NT2/D1 (cell line): ENCODE measurements around the gene GNG7.

ENCODE experiments used
- DNase-seq: peaks from one replicate; pipeline ENCODE4 v3.0.0-alpha.2; 2011; ENCODE audit warnings: low read depth, low spot score
- H3K27me3 ChIP-seq: 2 replicates; pipeline ENCODE4 v1.6.0; 2011; ENCODE audit warnings: mild to moderate bottlenecking; ENCODE audit not compliant: insufficient read length, insufficient read depth
- H3K36me3 ChIP-seq: 2 replicates; pipeline ENCODE4 v1.6.1; 2011; ENCODE audit warnings: mild to moderate bottlenecking, low read length, mixed read lengths; ENCODE audit not compliant: insufficient read depth, insufficient read length
- H3K4me1 ChIP-seq: 2 replicates; pipeline ENCODE4 v1.5.1; 2011; ENCODE audit not compliant: insufficient read depth, insufficient read length
- H3K4me3 ChIP-seq: 2 replicates; pipeline ENCODE4 v1.5.1; 2011; ENCODE audit warnings: low read depth; ENCODE audit not compliant: insufficient read length
- H3K9ac ChIP-seq: 2 replicates; pipeline ENCODE4 v1.6.0; 2011; ENCODE audit warnings: low read depth; ENCODE audit not compliant: insufficient read length
- H3K9me3 ChIP-seq: 2 replicates; pipeline ENCODE4 v1.5.1; 2011; ENCODE audit warnings: mild to moderate bottlenecking, low read length; ENCODE audit not compliant: insufficient read depth
- SUZ12 ChIP-seq: IDR thresholded peaks from 2 replicates; pipeline ENCODE4 v1.6.1; 2011; ENCODE audit not compliant: insufficient read length, insufficient read depth; ENCODE audit errors: extremely low read depth
- YY1 ChIP-seq: IDR thresholded peaks from 2 replicates; pipeline ENCODE4 v1.6.1; 2011; ENCODE audit not compliant: insufficient read length, insufficient read depth
- ZNF274 ChIP-seq: IDR thresholded peaks from 2 replicates; pipeline ENCODE4 v1.6.1; 2011; ENCODE audit warnings: mild to moderate bottlenecking, low read depth, low read length

Gene GNG7

GRCh38 chr19:2630352-2631001 is 72.0 kb downstream of the GNG7 start:
- H3K36me3 ChIP-seq: no peaks in the 10 kb centered on the region
- peaks cover 22% of the 10 kb centered on the region; the same call in 1 of the 2 replicates for H3K9me3 ChIP-seq
- H3K27me3 ChIP-seq: no peaks in the 10 kb centered on the region
- H3K4me3 ChIP-seq: no peak overlapping the region
- no peak for TF ChIP-seq SUZ12
- TF ChIP-seq YY1: no peak
- TF ChIP-seq ZNF274: no peak
- H3K9ac ChIP-seq: no peak overlapping the region
- H3K4me1 ChIP-seq: no peaks in the 10 kb centered on the region
- no peak for DNase-seq

GRCh38 chr19:2629491-2630351 is 72.8 kb downstream of the GNG7 start:
- TF ChIP-seq SUZ12: no peak
- TF ChIP-seq ZNF274: no peak
- TF ChIP-seq YY1: no peak
- H3K4me1 ChIP-seq: no peaks in the 10 kb centered on the region
- H3K9me3 ChIP-seq: peaks cover 22% of the 10 kb centered on the region; the same call in 1 of the 2 replicates
- no peak overlapping the region for H3K9ac ChIP-seq
- no peak for DNase-seq
- no peak overlapping the region for H3K4me3 ChIP-seq
- H3K27me3 ChIP-seq: no peaks in the 10 kb centered on the region
- no peaks in the 10 kb centered on the region for H3K36me3 ChIP-seq

- Histone ChIP-seq H3K9me3 (peaks cover 22% of the 10 kb centered on the region; the same call in 1 of the 2 replicates), H3K27me3 (no peaks in the 10 kb centered on the region), H3K4me1 (no peaks in the 10 kb centered on the region), H3K4me3 (no peak overlapping the region), H3K9ac (no peak overlapping the region), H3K36me3 (no peaks in the 10 kb centered on the region)
- no peak for DNase-seq
- no peak for TF ChIP-seq SUZ12
- TF ChIP-seq ZNF274: no peak
Observed at GRCh38 chr19:2628597-2628996, 73.9 kb downstream of the GNG7 start.

- no peak overlapping the region for H3K4me3 ChIP-seq
- no peaks in the 10 kb centered on the region for H3K27me3 ChIP-seq
- H3K4me1 ChIP-seq: no peaks in the 10 kb centered on the region
- no peaks in the 10 kb centered on the region for H3K36me3 ChIP-seq
- TF ChIP-seq ZNF274: no peak
- no peak for TF ChIP-seq YY1
- TF ChIP-seq SUZ12: no peak
- no peak overlapping the region for H3K9ac ChIP-seq
- H3K9me3 ChIP-seq: peaks cover 22% of the 10 kb centered on the region; the same call in 1 of the 2 replicates
- DNase-seq: no peak
Observed at GRCh38 chr19:2627855-2628254, 74.6 kb downstream of the GNG7 start.

- Histone ChIP-seq H3K4me3 (no peak overlapping the region), H3K4me1 (no peaks in the 10 kb centered on the region), H3K9ac (no peak overlapping the region), H3K36me3 (no peaks in the 10 kb centered on the region), H3K9me3 (peaks cover 22% of the 10 kb centered on the region; the same call in 1 of the 2 replicates), H3K27me3 (no peaks in the 10 kb centered on the region)
- TF ChIP-seq SUZ12: no peak
- no peak for DNase-seq
Observed at GRCh38 chr19:2627319-2627829, 75.1 kb downstream of the GNG7 start.

- peaks cover 6% of the 10 kb centered on the region for H3K4me1 ChIP-seq
- DNase-seq: no peak
- no peak overlapping the region for H3K9ac ChIP-seq
- TF ChIP-seq SUZ12: no peak
- H3K27me3 ChIP-seq: no peaks in the 10 kb centered on the region
- H3K36me3 ChIP-seq: no peaks in the 10 kb centered on the region
- H3K4me3 ChIP-seq: no peak overlapping the region
- H3K9me3 ChIP-seq: peaks cover 18% of the 10 kb centered on the region; the same call in 1 of the 2 replicates
Observed at GRCh38 chr19:2625434-2625833, 77.1 kb downstream of the GNG7 start.

- peaks cover 8% of the 10 kb centered on the region for H3K4me1 ChIP-seq
- no peaks in the 10 kb centered on the region for H3K27me3 ChIP-seq
- TF ChIP-seq SUZ12: no peak
- DNase-seq: peak; percentile 43
- peak overlapping the region; percentile 22 for H3K9ac ChIP-seq
- peaks cover 15% of the 10 kb centered on the region; the same call in 1 of the 2 replicates for H3K9me3 ChIP-seq
- H3K4me3 ChIP-seq: no peak overlapping the region
- H3K36me3 ChIP-seq: no peaks in the 10 kb centered on the region
Observed at GRCh38 chr19:2624537-2625091, 77.9 kb downstream of the GNG7 start.
